H1 (cell line): ENCODE measurements around the gene AGAP1. TPM values are rescaled to one million over a fixed set of nuclear protein-coding genes. Genes with fewer than 3 reads are reported as not detected.

Experiments used
- CTCF ChIA-PET: fragments of 300-600 bp; sonication (Branson Sonifier 250); formaldehyde crosslinking; loops from one replicate; lab custom pipeline; 2021; ENCODE audit not compliant: partially characterized antibody; lab: Charles Lee
- POLR2A ChIA-PET: fragments of 300-600 bp; sonication (Branson Sonifier 250); formaldehyde crosslinking; loops from one replicate; lab custom pipeline; 2021; ENCODE audit warnings: inconsistent platforms; ENCODE audit not compliant: partially characterized antibody; lab: Charles Lee
- DNase-seq, 2 experiments: peaks; one replicate each; pipeline versions ENCODE4 v3.0.0 to v3.0.0-alpha.2; 2010 to 2022; ENCODE audit warnings: low spot score in 2 of 2, low read depth in 1 of 2, mixed read lengths in 1 of 2
- FAIRE-seq: peaks from 2 replicates; lab custom pipeline; 2011; peaks lifted over from hg19 to GRCh38; lab: Jason Lieb, UNC
- H2AFZ ChIP-seq: 2 replicates; pipeline ENCODE4 v1.8.1; 2012; ENCODE audit warnings: low read length, inconsistent platforms
- H2AK5ac ChIP-seq: 2 replicates; pipeline ENCODE4 v1.6.1; 2013; ENCODE audit warnings: low read depth, low read length
- H2BK120ac ChIP-seq: replicated peaks from 2 replicates; pipeline ENCODE3; 2013; ENCODE audit warnings: low read depth, low read length, inconsistent platforms
- H2BK12ac ChIP-seq: 2 replicates; pipeline ENCODE4 v1.6.1; 2013; ENCODE audit warnings: low read depth, low read length
- H2BK15ac ChIP-seq: 2 replicates; pipeline ENCODE4 v1.6.1; 2013; ENCODE audit warnings: low read length
- H2BK20ac ChIP-seq: 2 replicates; pipeline ENCODE4 v1.6.1; 2013; ENCODE audit warnings: low read length
- H2BK5ac ChIP-seq: 2 replicates; pipeline ENCODE4 v1.6.1; 2013; ENCODE audit warnings: low read depth, low read length
- H3K14ac ChIP-seq: 2 replicates; pipeline ENCODE4 v1.6.1; 2013; ENCODE audit warnings: inconsistent platforms; ENCODE audit not compliant: insufficient read length
- H3K18ac ChIP-seq: 2 replicates; pipeline ENCODE4 v1.6.1; 2013; ENCODE audit warnings: low read length; ENCODE audit errors: extremely low read depth
- H3K23ac ChIP-seq: 2 replicates; pipeline ENCODE4 v1.6.1; 2013; ENCODE audit warnings: inconsistent platforms; ENCODE audit not compliant: insufficient read length
- H3K23me2 ChIP-seq: 2 replicates; pipeline ENCODE4 v1.6.1; 2013; ENCODE audit warnings: low read depth, low read length
- H3K27ac ChIP-seq: 2 replicates; pipeline ENCODE4 v1.6.1; 2011; ENCODE audit warnings: low read depth, low read length, inconsistent platforms
- H3K27me3 ChIP-seq, 4 experiments: replicated peaks in 1 of 4; 1 replicate in 1 of 4; 2 replicates in 3 of 4; pipeline versions ENCODE4 v1.6.1 to v1.8.1; 2011 to 2013; ENCODE audit warnings: low read length in 3 of 4, mild to moderate bottlenecking in 3 of 4, inconsistent platforms in 2 of 4, mixed read lengths in 2 of 4, moderate library complexity in 1 of 4; ENCODE audit not compliant: control insufficient read depth in 3 of 4, insufficient read depth in 3 of 4; ENCODE audit errors: extremely low read depth in 1 of 4
- H3K36me3 ChIP-seq, 4 experiments: 2 replicates each; pipeline versions ENCODE4 v1.6.1 to v1.8.1; 2011 to 2013; ENCODE audit warnings: mild to moderate bottlenecking in 4 of 4, low read length in 3 of 4, moderate library complexity in 2 of 4, control low read depth in 1 of 4, inconsistent platforms in 1 of 4; ENCODE audit not compliant: insufficient read depth in 4 of 4, control insufficient read depth in 2 of 4
- H3K4ac ChIP-seq: replicated peaks from 2 replicates; pipeline ENCODE3; 2013; ENCODE audit warnings: low read length, low read depth, mixed read lengths, inconsistent platforms; ENCODE audit not compliant: insufficient read length
- H3K4me1 ChIP-seq, 4 experiments: replicated peaks in 1 of 4; 1 replicate in 1 of 4; 2 replicates in 3 of 4; pipeline versions ENCODE4 v1.6.1 to v1.8.1; 2011 to 2013; ENCODE audit warnings: low read length in 3 of 4, inconsistent platforms in 2 of 4, mixed read lengths in 1 of 4; ENCODE audit not compliant: insufficient read depth in 4 of 4, control insufficient read depth in 3 of 4
- H3K4me2 ChIP-seq, 2 experiments: 2 replicates each; pipeline versions ENCODE4 v1.6.1 to v1.8.1; 2011 to 2013; ENCODE audit warnings: low read depth in 2 of 2, low read length in 2 of 2, control low read depth in 1 of 2, inconsistent platforms in 1 of 2, mild to moderate bottlenecking in 1 of 2; ENCODE audit not compliant: insufficient read depth in 1 of 2
- H3K4me3 ChIP-seq, 4 experiments: fragments of 200-600, 300-600 bp in 1 of 4; sonication (generic), shearing (Covaris generic), sonication (Bioruptor Twin) in 1 of 4; 2 replicates each; pipeline versions ENCODE4 v1.5.1 to v1.8.1; 2011 to 2016; ENCODE audit warnings: low read length in 4 of 4, low read depth in 3 of 4, control low read depth in 2 of 4, inconsistent platforms in 2 of 4, mild to moderate bottlenecking in 2 of 4, mixed read lengths in 1 of 4, moderate library complexity in 1 of 4; ENCODE audit not compliant: insufficient read depth in 2 of 4; ENCODE audit errors: extremely low read depth in 1 of 4
- H3K56ac ChIP-seq: replicated peaks from 2 replicates; pipeline ENCODE3; 2013; ENCODE audit warnings: low read depth, mild to moderate bottlenecking, mixed read lengths, low read length, inconsistent platforms; ENCODE audit not compliant: insufficient read length
- H3K79me1 ChIP-seq: 2 replicates; pipeline ENCODE4 v1.6.1; 2013; ENCODE audit warnings: low read depth, low read length, control low read depth
- H3K79me2 ChIP-seq, 2 experiments: 2 replicates each; pipeline versions ENCODE4 v1.6.1 to v1.8.1; 2012 to 2013; ENCODE audit warnings: low read length in 2 of 2, mild to moderate bottlenecking in 2 of 2, inconsistent platforms in 1 of 2; ENCODE audit not compliant: insufficient read depth in 2 of 2, control insufficient read depth in 1 of 2
- H3K9ac ChIP-seq, 4 experiments: replicated peaks in 1 of 4; 1 replicate in 1 of 4; 2 replicates in 3 of 4; pipeline versions ENCODE4 v1.6.1 to v1.8.1; 2011 to 2013; ENCODE audit warnings: low read depth in 3 of 4, low read length in 3 of 4, control low read depth in 2 of 4, mild to moderate bottlenecking in 2 of 4, moderate library complexity in 2 of 4, inconsistent platforms in 1 of 4; ENCODE audit errors: extremely low read depth in 1 of 4
- H3K9me3 ChIP-seq, 2 experiments: 2 replicates each; pipeline versions ENCODE4 v1.6.1 to v1.8.1; 2012 to 2013; ENCODE audit warnings: mild to moderate bottlenecking in 2 of 2, moderate library complexity in 2 of 2, control low read depth in 1 of 2, inconsistent platforms in 1 of 2, low read depth in 1 of 2, low read length in 1 of 2, mixed read lengths in 1 of 2; ENCODE audit not compliant: insufficient read depth in 2 of 2
- H4K20me1 ChIP-seq, 2 experiments: replicated peaks in 1 of 2; 2 replicates each; pipeline versions ENCODE3 to v1.8.1; 2011 to 2013; ENCODE audit warnings: inconsistent platforms in 2 of 2, low read length in 2 of 2, mild to moderate bottlenecking in 1 of 2; ENCODE audit not compliant: insufficient read depth in 2 of 2, control insufficient read depth in 1 of 2
- H4K5ac ChIP-seq: 2 replicates; pipeline ENCODE4 v1.6.1; 2013; ENCODE audit warnings: low read length, low read depth, mixed read lengths, inconsistent platforms; ENCODE audit not compliant: insufficient read length
- H4K8ac ChIP-seq: 2 replicates; pipeline ENCODE4 v1.8.0; 2013; ENCODE audit warnings: mild to moderate bottlenecking, moderate library complexity, low read length, inconsistent platforms; ENCODE audit not compliant: insufficient read depth; ENCODE audit errors: extremely low read depth
- H4K91ac ChIP-seq: replicated peaks from 2 replicates; pipeline ENCODE3; 2013; ENCODE audit warnings: low read length, mixed read lengths, inconsistent platforms; ENCODE audit not compliant: insufficient read length
- GABPA ChIP-seq: IDR thresholded peaks from 2 replicates; pipeline ENCODE4 v1.6.1; 2011; ENCODE audit warnings: mild to moderate bottlenecking, low read length, moderate library complexity, borderline replicate concordance; ENCODE audit not compliant: insufficient read depth
- KDM1A ChIP-seq: fragments of 200-600, 300-600 bp; sonication (generic); IDR thresholded peaks from 2 replicates; pipeline ENCODE4 v1.7.1; 2016; ENCODE audit warnings: mild to moderate bottlenecking, low read length, borderline replicate concordance
- KDM4A ChIP-seq: IDR thresholded peaks from one replicate; pipeline ENCODE4 v1.7.1; 2012; ENCODE audit warnings: low read depth, mild to moderate bottlenecking, moderate library complexity, low read length, inconsistent platforms; ENCODE audit not compliant: severe bottlenecking
- TBP ChIP-seq: IDR thresholded peaks from 2 replicates; pipeline ENCODE4 v1.6.1; 2011; ENCODE audit warnings: low read depth, low read length, improper control_type of control experiment
- TEAD4 ChIP-seq: IDR thresholded peaks from 2 replicates; pipeline ENCODE4 v1.6.1; 2012; ENCODE audit warnings: low read depth, low read length, inconsistent platforms, mixed read lengths
- WGBS, 2 experiments: shearing (Covaris generic) in 1 of 2; methylation state at CpG; one replicate each; pipeline versions ENCODE4 v1.1.6 to v1.1.7; 2013 to 2015; ENCODE audit warnings: low lambda C conversion rate in 2 of 2, mixed read lengths in 2 of 2, inconsistent platforms in 1 of 2, low coverage in 1 of 2, missing lambda C conversion rate in 1 of 2; ENCODE audit not compliant: insufficient replicate concordance in 2 of 2, insufficient coverage in 1 of 2, insufficient read length in 1 of 2; ENCODE audit errors: extremely low coverage in 1 of 2, missing lambda C conversion rate in 1 of 2; 5-methylcytosine and 5-hydroxymethylcytosine counted together
- polyA plus RNA-seq, 7 experiments: library from polyadenylated mRNA; depleted of rRNA in 3 of 7; stranded (reverse) in 5 of 7; unstranded in 2 of 7; fragments of >200 nt in 5 of 7; fragments of 200-250 nt in 2 of 7; gene quantifications; 1 replicate in 5 of 7; 2 replicates in 1 of 7; 4 replicates in 1 of 7; pipeline versions ENCODE4 v1.2.1 to v1.2.3, GENCODE V29; 2011 to 2013; ENCODE audit warnings: missing spikeins in 2 of 7, mixed read lengths in 2 of 7
- total RNA-seq: library from RNA; stranded (reverse); fragmentation: NEBNext Ultra II Directional; extraction: Animal tissue kit (Norgen Biotek cat#: 25700); gene quantifications from 2 replicates; pipeline ENCODE4 v1.2.1, GENCODE V29; 2021

Gene AGAP1
- total and polyA plus RNA-seq, 2 of the 8 experiments (the other 6 are each of a cell fraction or from before 2014, with no cell fraction given): 18.1 to 39.4 TPM

- H3K79me2 ChIP-seq: peaks cover 2 to 92% of the 10 kb centered on the region in 2 experiments; a peak in 3 of 4 replicates
- no peak for FAIRE-seq
- CTCF ChIA-PET: no interaction called here
Measured at GRCh38 chr2:235534678-235535422, 41.0 kb downstream of the AGAP1 start.

More at GRCh38 chr2:235534678-235535422, 41.0 kb downstream of the AGAP1 start:
- Histone ChIP-seq H3K56ac (no peak overlapping the region), H4K8ac (no peak overlapping the region; the same call in 1 of the 2 replicates), H2BK12ac (no peak overlapping the region), H3K23me2 (no peaks in the 10 kb centered on the region), H4K91ac (no peak overlapping the region), H3K4me2 (no peak overlapping the region), H2BK120ac (no peak overlapping the region), H2BK15ac (no peak overlapping the region), H3K23ac (no peak overlapping the region), H3K79me1 (peaks cover 26% of the 10 kb centered on the region), H4K20me1 (peaks cover 9% of the 10 kb centered on the region in 2 experiments), H2AK5ac (no peak overlapping the region), H3K9ac (peak overlapping the region in 1 of 4 experiments; percentile 28; a peak in 1 of 7 replicates), H3K36me3 (no peaks in the 10 kb centered on the region), H3K27ac (no peak overlapping the region), H3K9me3 (no peaks in the 10 kb centered on the region; a peak in 1 of 4 replicates), H3K27me3 (no peaks in the 10 kb centered on the region), H3K14ac (no peak overlapping the region), H2AFZ (no peak overlapping the region), H3K4ac (no peak overlapping the region), H4K5ac (no peak overlapping the region), H2BK20ac (no peak overlapping the region), H3K4me3 (no peak overlapping the region), H2BK5ac (no peak overlapping the region), H3K4me1 (peaks cover 0 to 9% (median 2%) of the 10 kb centered on the region in 4 experiments; a peak in 4 of 7 replicates), H3K18ac (no peak overlapping the region)
- no peak for TF ChIP-seq GABPA
- TF ChIP-seq TEAD4: no peak
- no peak for TF ChIP-seq KDM4A
- peak; percentile 75 for TF ChIP-seq TBP
- TF ChIP-seq KDM1A: no peak
- no peak for DNase-seq
- POLR2A ChIA-PET: no interaction called here
- 91% methylated on average over 32 of the region's 32 CpGs; no CpG with 5 or more reads in 1 of the 2 experiments for WGBS, 2 experiments
